Measurements from ENCODE around the gene SRRD. TPM values are rescaled to one million over a fixed set of nuclear protein-coding genes. Genes with fewer than 3 reads are reported as not detected.

SRRD gene
- total RNA-seq, 2 experiments from 2014 or later: 17.9 to 19.1 TPM

DNA sequence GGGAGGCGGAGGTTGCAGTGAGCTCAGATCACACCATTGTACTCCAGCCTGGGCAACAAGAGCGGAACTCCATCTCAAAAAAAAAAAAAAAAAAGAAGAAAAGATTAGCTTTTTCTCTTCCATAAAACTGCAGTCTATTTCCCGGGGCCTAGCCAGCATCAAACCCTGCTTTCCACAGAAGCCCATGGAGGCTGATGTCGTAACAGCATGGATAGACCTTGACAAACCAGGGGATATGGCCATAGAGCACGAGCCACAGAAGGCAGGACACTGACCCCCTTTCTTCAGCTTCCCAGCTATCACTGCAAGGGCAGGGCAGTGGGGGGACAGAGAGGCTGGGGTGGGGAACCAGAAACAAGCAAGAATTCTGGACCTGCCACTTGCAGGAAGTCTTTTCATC is 21.6 kb upstream of the SRRD start:
- H3K9me3 Mint-ChIP-seq: no peaks in the 10 kb centered on the region
- no peak overlapping the region for H3K27ac Mint-ChIP-seq
- H3K27me3 Mint-ChIP-seq: no peaks in the 10 kb centered on the region
- DNase-seq: no peak
- CTCF ChIA-PET: interaction anchor here (1.1 to 1.8 kb wide), 4 partner anchors 9 to 144 kb away, joined by 4 to 6 read pairs (median 4); no protein-coding TSS in a partner anchor
- POLR2A ChIA-PET: no interaction called here
- no peaks in the 10 kb centered on the region for H3K4me1 Mint-ChIP-seq
- peaks cover 24% of the 10 kb centered on the region for H3K36me3 Mint-ChIP-seq (ENCODE audit: low read depth)
- no peak overlapping the region for H3K4me3 Mint-ChIP-seq

DNA sequence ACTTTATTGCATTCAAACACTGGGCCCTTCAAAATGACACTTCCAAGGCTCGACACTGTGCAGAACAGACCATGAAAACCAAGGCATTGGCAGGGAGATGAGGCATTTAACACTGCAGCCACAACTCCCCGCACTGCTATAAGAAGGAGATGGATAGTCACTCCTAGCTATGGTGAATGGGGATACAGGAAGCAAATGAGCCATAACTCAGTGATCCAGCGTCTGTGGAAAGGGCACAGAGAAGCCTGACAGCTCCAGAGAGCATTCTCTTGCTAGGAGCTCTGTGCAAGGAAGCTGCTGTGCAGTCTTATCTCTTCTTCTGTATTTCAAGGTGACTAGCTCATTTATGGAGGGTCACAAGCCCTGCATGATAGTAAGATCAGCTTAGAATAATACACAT is 21.0 kb upstream of the SRRD start:
- Mint-ChIP-seq H3K27me3 (no peaks in the 10 kb centered on the region), H3K9me3 (no peaks in the 10 kb centered on the region), H3K4me3 (no peak overlapping the region), H3K4me1 (no peaks in the 10 kb centered on the region), H3K27ac (no peak overlapping the region), H3K36me3 (ENCODE audit: low read depth) (peaks cover 21% of the 10 kb centered on the region)
- POLR2A ChIA-PET: interaction anchor here (0.6 kb wide), 1 partner anchor 45 kb away, joined by 3 read pairs; no protein-coding TSS in a partner anchor
- CTCF ChIA-PET: interaction anchor here (1.1 to 1.6 kb wide), 3 partner anchors 9 to 28 kb away, joined by 3 to 6 read pairs (median 4); no protein-coding TSS in a partner anchor
- DNase-seq: no peak

DNA sequence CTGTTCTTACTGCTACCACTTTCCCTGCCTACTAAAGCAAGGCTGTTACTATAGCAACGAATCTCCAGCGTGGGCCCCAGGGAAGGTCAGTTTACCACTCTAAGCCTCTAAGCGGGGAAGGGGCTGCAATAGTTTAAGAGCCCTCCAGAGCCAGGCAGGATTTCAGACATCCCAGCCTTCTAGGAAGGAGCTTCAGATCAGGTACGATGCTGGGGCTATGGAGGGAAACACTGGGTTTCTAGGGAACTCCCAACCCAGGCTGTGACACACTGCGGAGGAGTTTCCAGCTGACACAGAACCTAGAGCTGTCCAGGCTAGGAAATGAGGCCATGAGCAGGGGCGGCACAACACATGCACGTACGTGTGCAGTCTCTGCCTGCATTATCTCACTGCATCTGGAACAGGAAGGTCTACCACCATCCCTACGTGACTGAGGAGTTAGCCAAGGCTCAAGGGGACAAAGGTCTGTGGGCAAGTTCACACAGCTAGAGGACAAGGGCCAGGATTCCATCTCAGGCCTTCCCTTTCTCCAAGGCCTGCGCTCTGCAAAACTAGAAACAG is 20.5 kb upstream of the SRRD start:
- Mint-ChIP-seq H3K36me3 (ENCODE audit: low read depth) (peaks cover 22% of the 10 kb centered on the region), H3K9me3 (no peaks in the 10 kb centered on the region), H3K27ac (no peak overlapping the region), H3K27me3 (no peaks in the 10 kb centered on the region), H3K4me1 (no peaks in the 10 kb centered on the region), H3K4me3 (no peak overlapping the region)
- ChIA-PET CTCF (interaction anchor here (0.6 to 1.6 kb wide), 3 partner anchors 10 to 28 kb away, joined by 3 to 6 read pairs (median 4); no protein-coding TSS in a partner anchor), POLR2A (interaction anchor here (0.6 kb wide), 1 partner anchor 46 kb away, joined by 3 read pairs; no protein-coding TSS in a partner anchor)
- no peak for DNase-seq

DNA sequence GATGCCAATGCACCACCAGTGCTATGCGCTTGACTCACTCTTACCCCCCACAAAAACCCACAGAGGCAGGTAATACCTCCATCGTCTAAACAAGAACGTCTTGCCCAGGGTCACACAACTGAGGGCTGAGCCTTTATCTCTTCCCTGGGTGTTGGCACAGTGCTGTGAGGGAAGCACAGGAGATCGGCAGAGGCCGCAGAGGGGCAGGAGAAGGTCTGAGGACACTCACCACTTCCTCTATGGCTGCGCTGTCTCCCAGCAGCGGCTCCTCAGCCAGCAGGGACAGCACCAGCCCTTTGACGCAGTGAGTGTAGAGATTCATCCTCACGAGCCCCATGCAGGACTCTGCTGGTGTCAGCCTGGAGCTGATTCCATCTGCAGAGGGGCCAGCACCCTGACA is 20.0 kb upstream of the SRRD start:
- DNase-seq: no peak
- Mint-ChIP-seq H3K4me3 (no peak overlapping the region), H3K27ac (no peak overlapping the region), H3K4me1 (no peaks in the 10 kb centered on the region), H3K27me3 (no peaks in the 10 kb centered on the region), H3K36me3 (ENCODE audit: low read depth) (peaks cover 25% of the 10 kb centered on the region), H3K9me3 (no peaks in the 10 kb centered on the region)
- POLR2A ChIA-PET: no interaction called here
- CTCF ChIA-PET: interaction anchor here (0.6 to 0.8 kb wide), 2 partner anchors 8 to 12 kb away, joined by 3 to 6 read pairs; no protein-coding TSS in a partner anchor

DNA sequence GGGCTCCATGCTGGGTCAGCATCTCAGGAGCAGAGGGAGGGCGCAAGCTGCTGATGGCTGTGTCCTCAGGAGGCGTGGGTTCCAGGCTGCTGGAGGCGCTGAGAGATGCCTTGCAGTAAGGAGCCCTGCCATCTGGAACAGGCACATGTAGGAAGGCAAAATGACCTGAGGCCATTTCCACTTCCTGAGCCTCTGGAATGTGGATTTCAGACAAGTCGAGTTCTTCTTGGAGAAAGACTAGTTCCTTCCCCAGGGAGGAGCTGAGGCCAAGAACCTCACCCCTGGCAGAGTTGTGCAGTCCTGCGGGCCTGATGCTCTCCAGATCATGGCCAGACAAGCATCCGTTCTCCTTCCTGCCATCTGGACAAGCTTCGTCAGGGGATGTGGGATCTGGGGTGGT is 19.4 kb upstream of the SRRD start:
- ChIA-PET POLR2A (no interaction called here), CTCF (interaction anchor here (0.8 kb wide), 1 partner anchor 9 kb away, joined by 3 read pairs; no protein-coding TSS in a partner anchor)
- Mint-ChIP-seq H3K9me3 (no peaks in the 10 kb centered on the region), H3K36me3 (ENCODE audit: low read depth) (peaks cover 30% of the 10 kb centered on the region), H3K4me1 (no peaks in the 10 kb centered on the region), H3K4me3 (no peak overlapping the region), H3K27me3 (no peaks in the 10 kb centered on the region), H3K27ac (no peak overlapping the region)
- no peak for DNase-seq

DNA sequence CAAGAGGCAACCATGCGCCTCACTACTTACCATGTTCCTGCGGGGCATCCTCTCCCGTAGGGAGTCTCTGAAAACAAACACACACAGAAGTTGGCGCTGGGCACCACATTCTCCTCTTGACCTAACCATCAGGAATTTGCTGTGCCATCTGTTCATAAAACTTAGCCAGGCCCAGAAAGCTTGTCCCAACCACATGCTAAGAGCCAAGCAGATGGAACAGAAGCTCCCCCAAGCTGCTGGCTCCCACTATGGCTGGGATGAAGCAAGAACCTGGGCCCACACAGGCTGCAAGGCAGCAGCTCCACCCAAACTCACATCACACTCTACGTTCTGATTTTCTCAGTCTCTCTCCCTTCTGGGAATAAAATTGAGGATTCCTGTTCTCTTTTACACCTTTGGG is 17.5 kb upstream of the SRRD start:
- ChIA-PET CTCF (interaction anchor here (0.6 kb wide), 1 partner anchor 156 kb away, joined by 3 read pairs; the partner anchor contains the start of gene CRYBA4), POLR2A (interaction anchor here (0.6 kb wide), 1 partner anchor 94 kb away, joined by 3 read pairs; no protein-coding TSS in a partner anchor)
- Mint-ChIP-seq H3K27ac (no peak overlapping the region), H3K9me3 (no peaks in the 10 kb centered on the region), H3K36me3 (ENCODE audit: low read depth) (peaks cover 32% of the 10 kb centered on the region), H3K27me3 (no peaks in the 10 kb centered on the region), H3K4me1 (no peaks in the 10 kb centered on the region), H3K4me3 (no peak overlapping the region)
- no peak for DNase-seq

DNA sequence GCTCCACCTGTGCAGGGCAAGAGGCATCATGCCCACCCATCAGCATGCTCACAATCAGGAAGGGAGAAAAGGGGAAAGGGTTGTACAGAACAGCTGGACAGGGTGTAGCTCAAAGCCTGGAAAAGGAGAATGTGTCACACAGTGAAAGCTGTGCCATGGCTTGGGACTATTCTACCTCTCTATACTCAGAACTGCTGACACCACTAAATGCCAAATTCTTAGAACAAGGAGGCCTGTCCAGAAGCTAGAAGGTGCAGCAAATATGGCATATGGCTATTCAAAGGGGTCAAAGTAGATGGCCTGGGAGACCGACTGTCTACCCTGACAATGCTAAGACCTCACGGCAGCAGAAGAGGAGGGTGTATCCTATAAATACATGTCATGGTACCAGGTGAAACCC is 12.9 kb upstream of the SRRD start:
- Mint-ChIP-seq H3K4me3 (no peak overlapping the region), H3K27ac (peak overlapping the region; percentile 57), H3K4me1 (peaks cover 6% of the 10 kb centered on the region), H3K36me3 (ENCODE audit: low read depth) (peaks cover 38% of the 10 kb centered on the region), H3K27me3 (no peaks in the 10 kb centered on the region), H3K9me3 (no peaks in the 10 kb centered on the region)
- CTCF ChIA-PET: interaction anchor here (0.9 to 1.7 kb wide), 4 partner anchors 9 to 13 kb away, joined by 3 to 6 read pairs (median 4); partner anchors contain the start of genes HPS4 and SRRD
- DNase-seq: no peak
- POLR2A ChIA-PET: no interaction called here

DNA sequence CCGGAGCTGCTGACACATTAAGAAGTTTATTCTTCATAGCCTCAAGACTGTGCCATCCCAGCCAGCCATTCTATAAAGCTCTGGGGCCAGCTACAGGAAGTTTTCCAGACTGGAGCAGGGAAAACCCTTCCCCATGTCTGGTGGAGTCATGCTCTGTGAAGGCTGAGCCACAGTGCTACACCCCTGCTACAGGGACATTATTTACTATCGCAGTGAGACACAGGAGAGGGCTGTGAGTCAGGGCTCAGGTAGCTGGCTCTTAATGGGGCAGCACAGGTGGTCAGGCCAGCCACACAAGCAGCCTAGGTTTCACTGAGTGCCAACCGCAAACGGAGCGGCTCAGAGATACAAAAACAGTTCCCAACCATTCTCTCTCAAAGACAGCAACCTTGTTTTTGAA is 12.2 kb upstream of the SRRD start:
- Mint-ChIP-seq H3K27ac (no peak overlapping the region), H3K9me3 (no peaks in the 10 kb centered on the region), H3K36me3 (ENCODE audit: low read depth) (peaks cover 36% of the 10 kb centered on the region), H3K4me3 (no peak overlapping the region), H3K4me1 (peaks cover 8% of the 10 kb centered on the region), H3K27me3 (no peaks in the 10 kb centered on the region)
- CTCF ChIA-PET: interaction anchor here (0.9 to 1.7 kb wide), 4 partner anchors 9 to 12 kb away, joined by 3 to 6 read pairs (median 4); partner anchors contain the start of genes HPS4 and SRRD
- no peak for DNase-seq
- POLR2A ChIA-PET: no interaction called here

DNA sequence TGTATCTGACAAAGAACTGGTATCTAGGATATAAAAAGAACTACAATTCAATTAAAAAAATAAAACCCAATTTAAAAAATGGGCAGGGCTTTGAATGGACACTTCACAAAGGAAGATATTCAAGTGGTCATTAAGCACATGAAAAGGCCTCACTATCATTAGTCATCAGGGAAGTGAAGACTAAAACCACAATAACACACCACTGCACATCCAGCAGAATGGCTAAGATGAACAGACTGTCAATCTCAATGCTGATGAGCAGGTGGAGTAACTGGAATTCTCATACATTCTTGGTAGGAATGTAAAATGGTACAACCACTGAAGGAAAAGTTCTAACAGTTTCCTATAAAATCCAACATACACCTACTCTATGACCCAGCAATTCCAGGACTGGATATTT is 9.0 kb upstream of the SRRD start:
- ChIA-PET POLR2A (no interaction called here), CTCF (interaction anchor here (0.6 kb wide), 1 partner anchor 150 kb away, joined by 3 read pairs; no protein-coding TSS in a partner anchor)
- no peak for DNase-seq
- no peaks in the 10 kb centered on the region for H3K9me3 Mint-ChIP-seq
- no peaks in the 10 kb centered on the region for H3K27me3 Mint-ChIP-seq
- H3K4me3 Mint-ChIP-seq: no peak overlapping the region
- peaks cover 34% of the 10 kb centered on the region for H3K4me1 Mint-ChIP-seq
- no peak overlapping the region for H3K27ac Mint-ChIP-seq
- H3K36me3 Mint-ChIP-seq (ENCODE audit: low read depth): peaks cover 36% of the 10 kb centered on the region

DNA sequence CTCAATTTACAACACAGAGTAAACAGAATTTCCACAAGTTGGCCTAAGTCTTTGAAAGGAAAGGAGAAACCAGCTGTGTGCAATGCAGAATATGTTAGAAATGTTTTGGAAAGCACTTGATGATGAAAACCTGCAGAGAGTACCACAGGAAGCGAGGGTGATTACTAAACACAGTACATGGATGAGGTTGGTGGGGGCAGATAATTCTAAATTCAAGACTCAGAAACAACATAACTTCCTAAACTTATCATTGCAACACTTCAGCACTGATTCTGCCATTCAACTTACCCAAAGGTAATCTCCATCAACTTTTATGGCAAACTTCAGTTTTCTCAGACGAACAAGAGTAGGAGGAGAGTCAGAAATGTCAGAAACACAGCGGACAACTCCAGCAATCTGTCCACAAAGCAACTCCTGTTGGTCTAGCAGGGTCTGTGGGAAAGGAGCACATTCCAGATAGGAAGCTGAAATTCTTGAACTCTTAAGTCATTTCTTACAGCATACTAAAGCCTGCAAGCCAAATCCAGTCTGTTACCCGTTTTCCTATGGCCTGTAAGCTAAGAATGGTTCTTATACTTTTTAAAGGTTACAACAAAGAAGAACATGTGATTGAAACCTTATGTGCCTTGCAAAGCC is 6.9 kb upstream of the SRRD start:
- Mint-ChIP-seq H3K4me3 (no peak overlapping the region), H3K36me3 (ENCODE audit: low read depth) (peaks cover 36% of the 10 kb centered on the region), H3K27me3 (no peaks in the 10 kb centered on the region), H3K9me3 (no peaks in the 10 kb centered on the region), H3K27ac (no peak overlapping the region), H3K4me1 (peaks cover 54% of the 10 kb centered on the region)
- DNase-seq: no peak
- ChIA-PET CTCF (no interaction called here), POLR2A (no interaction called here)

DNA sequence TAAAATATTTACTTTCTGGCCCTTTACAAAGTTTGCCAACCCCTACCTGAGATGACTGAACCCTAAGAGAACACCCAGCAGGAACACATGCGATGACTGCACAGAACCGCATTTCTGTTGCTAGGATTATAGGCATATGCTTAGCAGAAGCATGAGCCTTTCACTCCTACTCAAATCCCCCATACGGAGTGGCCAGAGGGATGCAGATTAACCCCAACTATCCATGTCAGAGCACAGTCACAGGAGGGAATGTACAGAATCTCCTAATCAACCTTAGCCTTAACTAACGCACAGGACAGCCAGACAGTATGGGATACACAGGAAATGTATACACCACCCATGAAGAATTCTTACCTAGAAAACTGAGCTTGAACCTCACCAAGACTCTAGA is 6.3 kb upstream of the SRRD start:
- POLR2A ChIA-PET: no interaction called here
- H3K4me3 Mint-ChIP-seq: no peak overlapping the region
- H3K36me3 Mint-ChIP-seq (ENCODE audit: low read depth): peaks cover 32% of the 10 kb centered on the region
- DNase-seq: no peak
- no peak overlapping the region for H3K27ac Mint-ChIP-seq
- H3K27me3 Mint-ChIP-seq: no peaks in the 10 kb centered on the region
- CTCF ChIA-PET: no interaction called here
- no peaks in the 10 kb centered on the region for H3K9me3 Mint-ChIP-seq
- peaks cover 59% of the 10 kb centered on the region for H3K4me1 Mint-ChIP-seq

DNA sequence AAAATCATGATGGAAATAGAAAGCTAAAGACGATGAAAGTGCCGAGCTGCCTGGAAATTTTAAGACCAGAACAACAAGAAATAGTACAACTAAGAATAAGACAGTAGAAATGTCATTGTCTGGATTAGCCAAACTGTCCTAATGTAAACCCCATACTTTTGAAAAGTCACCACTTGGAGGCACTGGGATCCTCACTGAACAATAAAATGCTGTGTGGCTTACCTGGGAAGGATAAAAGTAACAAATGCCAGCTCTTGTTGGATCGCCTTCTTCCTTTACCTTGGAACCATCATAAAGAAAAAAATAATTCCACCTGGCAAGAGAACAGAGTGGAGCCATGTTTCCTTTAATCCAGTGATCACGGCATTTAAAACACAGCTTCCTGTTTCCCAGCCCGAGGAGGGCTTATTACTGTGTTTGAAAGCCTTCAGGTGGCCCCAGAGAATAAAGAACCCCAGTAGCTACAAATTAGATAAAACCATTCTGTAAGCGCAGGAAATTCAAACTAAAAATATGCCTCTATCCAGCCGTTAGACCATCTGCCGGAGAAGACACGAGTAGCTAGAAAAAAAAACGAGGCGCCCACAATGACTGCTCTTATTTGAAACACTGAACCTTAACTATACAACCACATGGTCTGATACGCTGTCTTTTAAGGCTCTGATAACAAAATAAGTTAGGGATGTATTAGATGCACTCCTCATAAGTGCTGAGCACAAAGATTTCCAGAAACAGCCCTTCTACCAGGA is 4.5 kb upstream of the SRRD start:
- Mint-ChIP-seq H3K27ac (peak overlapping the region; percentile 88), H3K4me3 (peak overlapping the region; percentile 63), H3K9me3 (no peaks in the 10 kb centered on the region), H3K27me3 (no peaks in the 10 kb centered on the region), H3K4me1 (peaks cover 70% of the 10 kb centered on the region), H3K36me3 (ENCODE audit: low read depth) (peaks cover 24% of the 10 kb centered on the region)
- ChIA-PET POLR2A (interaction anchor here (0.7 kb wide), 1 partner anchor 48 kb away, joined by 3 read pairs; no protein-coding TSS in a partner anchor), CTCF (interaction anchor here (0.6 to 1.6 kb wide), 9 partner anchors 12 to 195 kb away, joined by 3 to 11 read pairs (median 4); no protein-coding TSS in a partner anchor)
- DNase-seq: no peak
